GM21515 (cell line): Measurements from ENCODE around the gene UBAC2.
"Not testable (repeated sequence)": the region's sequence is repeated elsewhere in the genome, so short reads cannot be mapped to it uniquely, and the experiment has no call there.

ENCODE experiments used
- ATAC-seq: cut with Tn5 transposase; IDR thresholded peaks from one replicate; pipeline ENCODE4 v1.9.1; 2021; ENCODE audit not compliant: unreplicated experiment

UBAC2 gene

GRCh38 chr13:99410646-99411475 lies 210.2 kb downstream of the UBAC2 start:
- ATAC-seq = not testable (repeated sequence)

GRCh38 chr13:99412856-99413255 lies 212.2 kb downstream of the UBAC2 start:
- ATAC-seq = no peak

- no peak for ATAC-seq
Observed at GRCh38 chr13:99414048-99414995, 213.7 kb downstream of the UBAC2 start.

DNA sequence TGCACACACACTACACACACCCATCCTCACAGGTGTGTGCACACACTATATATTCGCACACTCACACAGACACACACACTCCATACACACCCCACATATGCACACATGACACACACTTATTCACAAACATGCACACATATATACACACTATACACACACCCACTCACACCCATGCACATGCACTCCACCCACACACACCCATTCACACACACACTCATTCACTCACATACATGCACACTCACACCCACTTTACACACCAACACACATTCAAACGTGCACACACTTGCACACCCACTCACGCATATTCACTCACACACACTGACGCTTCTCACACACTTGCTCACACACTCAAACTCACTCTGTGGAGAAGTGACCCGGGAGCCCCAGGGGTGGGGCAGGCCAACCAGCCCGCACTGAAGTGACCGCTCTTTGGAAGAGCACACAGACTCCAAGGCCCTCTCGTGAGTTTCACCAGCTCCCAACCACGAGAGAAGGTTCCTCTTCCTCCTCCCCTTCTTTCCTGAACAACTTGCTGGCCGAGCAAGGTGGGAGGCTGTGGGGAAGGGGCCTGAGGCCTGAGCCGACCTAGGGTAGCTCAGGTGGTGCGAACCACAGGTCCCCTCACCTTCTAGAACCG lies 214.5 kb downstream of the UBAC2 start:
- ATAC-seq = no peak

GRCh38 chr13:99415851-99416331 lies 215.2 kb downstream of the UBAC2 start:
- no peak for ATAC-seq

DNA sequence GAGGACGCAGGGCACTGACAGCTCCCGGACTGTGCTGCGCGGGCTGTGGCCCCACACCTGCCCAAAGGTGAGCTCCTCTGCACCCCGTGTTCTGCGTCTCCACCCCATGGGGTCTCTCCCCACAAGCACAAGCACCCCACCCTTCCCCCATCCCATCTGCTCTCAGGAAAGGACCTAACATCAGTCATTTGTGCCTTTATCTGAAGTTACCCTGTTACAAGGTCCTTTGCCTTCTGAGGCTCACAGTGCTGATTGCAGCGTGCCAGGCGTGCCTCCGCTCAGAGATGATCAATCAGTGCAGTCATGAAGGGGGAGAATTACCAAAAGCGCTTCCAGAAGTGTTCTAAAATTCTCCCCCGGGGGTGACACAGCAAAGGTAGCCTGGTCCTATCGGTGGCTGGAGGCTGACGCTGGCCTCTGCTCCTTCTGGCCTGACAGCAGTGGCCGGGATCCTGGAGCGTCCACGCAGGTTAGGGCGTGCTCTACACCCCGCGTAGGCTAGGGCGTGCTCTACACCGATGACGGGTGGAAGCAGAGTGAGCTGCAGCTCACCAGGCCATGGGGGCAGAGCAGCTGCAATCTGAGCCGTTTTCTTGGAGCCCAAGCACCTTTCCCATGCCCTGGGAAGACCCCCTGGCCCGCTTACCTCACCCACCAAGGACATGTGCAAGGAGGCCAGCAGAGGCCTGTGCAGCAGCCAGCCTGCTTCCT lies 215.9 kb downstream of the UBAC2 start:
- no peak for ATAC-seq

GRCh38 chr13:99417201-99418102 lies 216.8 kb downstream of the UBAC2 start:
- ATAC-seq = no peak

- ATAC-seq = no peak
Observed at GRCh38 chr13:99418103-99418842, 217.6 kb downstream of the UBAC2 start.

DNA sequence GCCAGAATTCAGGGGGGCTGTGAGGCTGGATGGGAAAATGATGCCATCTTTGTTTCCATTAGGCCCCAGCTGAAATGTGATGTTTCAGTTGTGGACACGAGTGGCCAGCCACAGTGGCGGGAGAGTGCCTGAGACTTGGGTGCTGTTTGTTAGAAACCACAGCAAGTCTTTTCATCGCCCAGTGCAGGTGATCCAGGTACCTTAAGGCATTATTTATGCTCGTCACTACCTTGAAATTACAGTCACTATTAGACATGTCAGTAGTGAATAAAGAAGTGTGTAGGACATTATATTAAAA lies 218.1 kb downstream of the UBAC2 start:
- no peak for ATAC-seq

- ATAC-seq = peak; percentile 4
Observed at GRCh38 chr13:99419591-99420243, 219.1 kb downstream of the UBAC2 start.

DNA sequence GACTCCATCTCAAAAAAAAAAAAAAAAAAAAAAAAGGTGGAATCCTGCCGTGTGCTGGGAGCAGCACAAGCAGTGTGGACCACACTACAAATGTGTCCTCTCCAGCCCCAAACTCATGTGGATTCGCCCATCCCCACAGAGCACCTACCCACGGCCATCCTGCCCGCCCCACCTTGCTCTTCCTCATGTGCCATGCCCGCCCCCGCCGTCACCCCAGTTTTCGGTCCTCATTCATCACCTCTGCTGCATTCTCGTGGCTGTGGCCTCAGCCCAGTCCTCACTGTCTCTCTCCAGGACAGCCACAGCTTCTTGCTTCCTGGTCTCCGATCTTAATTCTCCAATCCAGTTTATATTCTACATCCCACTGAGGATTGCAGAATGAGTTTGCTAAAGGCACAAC lies 220.6 kb downstream of the UBAC2 start:
- no peak for ATAC-seq

- ATAC-seq = no peak
Observed at GRCh38 chr13:99421758-99422585, 221.3 kb downstream of the UBAC2 start.

DNA sequence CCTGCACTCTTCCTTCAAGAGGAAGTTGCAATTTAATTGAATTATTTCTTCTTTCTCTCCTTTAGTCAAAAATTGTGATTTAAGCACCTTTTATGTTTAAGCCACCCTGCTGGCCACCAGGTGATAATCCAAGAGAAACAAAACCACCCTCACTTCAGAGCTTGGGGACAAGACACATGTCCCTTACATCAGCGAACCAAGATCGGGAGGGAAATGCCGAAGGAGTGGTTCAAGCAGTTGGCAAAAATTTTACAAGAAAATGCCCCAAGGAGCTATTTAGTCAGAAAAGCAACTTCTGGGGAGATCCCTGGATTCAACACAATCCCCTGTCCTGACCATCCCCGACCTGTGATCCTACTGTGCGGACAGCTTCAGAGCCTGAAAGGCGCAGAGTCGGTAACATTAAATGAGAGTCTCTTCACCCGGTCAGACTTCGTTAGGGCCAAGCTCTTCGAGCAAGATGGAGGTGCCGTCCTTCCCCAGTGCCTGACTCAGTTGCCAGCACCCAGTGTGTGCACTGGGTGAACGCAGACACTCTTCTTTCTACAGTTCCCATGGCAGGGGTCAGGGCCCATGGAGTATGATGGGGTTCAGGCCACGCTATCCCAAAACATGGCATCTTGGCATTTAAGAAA lies 222.0 kb downstream of the UBAC2 start:
- no peak for ATAC-seq

- peak; percentile 71 for ATAC-seq
Observed at GRCh38 chr13:99425485-99426341, 225.1 kb downstream of the UBAC2 start.

DNA sequence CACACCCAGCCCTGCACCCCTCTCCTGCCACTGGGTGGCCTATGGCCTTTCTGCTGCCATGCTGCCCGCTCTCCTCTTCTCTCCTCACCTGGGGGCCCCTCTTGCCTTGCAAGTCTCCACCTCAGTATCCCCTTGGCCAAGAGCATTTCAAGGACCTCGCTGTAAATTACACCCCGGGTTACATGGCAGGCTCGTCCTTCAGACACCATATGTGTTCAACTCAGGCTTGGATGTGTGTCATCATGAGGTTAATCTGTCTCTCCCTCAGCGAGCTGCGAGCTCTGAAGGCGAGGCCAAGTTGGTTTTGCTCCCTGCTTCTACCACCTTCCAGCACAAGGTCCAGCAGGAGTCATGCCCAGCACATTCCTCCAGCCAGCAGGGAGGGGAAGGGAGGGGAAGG lies 225.8 kb downstream of the UBAC2 start:
- no peak for ATAC-seq

DNA sequence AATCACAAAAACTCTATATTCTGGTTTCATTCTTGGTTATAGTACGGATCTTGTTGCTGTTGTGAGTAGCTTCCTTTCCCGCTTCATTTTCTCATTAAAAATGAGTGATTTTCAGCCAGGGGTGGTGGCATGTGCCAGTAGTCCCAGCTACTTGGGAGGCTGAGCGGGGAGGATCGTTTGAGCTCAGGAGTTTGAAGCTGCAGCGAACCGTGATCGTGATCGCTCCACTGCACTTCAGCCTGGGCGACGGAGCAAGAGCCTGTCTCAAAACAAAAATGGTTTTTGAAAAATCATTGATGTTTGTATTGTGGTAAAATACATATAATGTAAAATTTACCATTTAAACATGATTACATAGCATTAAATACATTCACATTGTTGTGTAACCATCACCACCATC lies 229.0 kb downstream of the UBAC2 start:
- ATAC-seq = no peak
